Stimulated activated CD4-positive, alpha-beta T cell treated with anti-CD3 and anti-CD28 coated beads, Interleukin-1b, Interleukin-23, amount 100 ng/mL, for 1 hour (primary cell): Measurements from ENCODE around the gene KIF26A.

Source experiments
- DNase-seq, 2 donors: peaks; one replicate each; pipeline ENCODE4 v3.0.0-alpha.2; 2020; ENCODE audit warnings: low read depth in 2 of 2

The KIF26A gene

DNA sequence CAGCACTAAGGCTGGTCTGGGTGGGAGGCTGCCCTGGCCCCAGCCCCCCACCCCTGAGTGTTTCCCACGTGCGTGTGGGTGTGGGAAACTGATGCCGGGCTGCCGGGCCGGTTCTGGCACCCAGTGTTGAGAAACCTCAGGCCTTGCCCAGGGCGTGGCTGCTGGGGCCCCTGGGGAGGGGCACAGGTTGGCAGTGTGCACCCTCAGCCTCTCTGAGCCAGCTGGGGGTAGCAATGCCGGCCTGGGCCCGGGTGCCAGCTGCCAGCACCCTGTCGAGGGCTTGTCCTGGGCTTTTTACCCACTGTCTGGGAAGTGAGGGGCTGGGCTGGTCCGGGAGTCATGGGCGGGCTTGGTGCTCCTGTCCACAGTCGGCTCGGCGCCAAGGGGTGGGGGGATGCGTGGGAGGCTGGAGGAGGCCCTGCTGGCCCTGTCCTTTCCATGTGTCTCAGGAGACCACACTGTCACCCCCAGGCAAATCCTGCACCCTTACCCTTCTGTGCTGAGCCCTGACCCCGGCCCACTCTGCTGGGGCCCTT is 37.2 kb upstream of the KIF26A start:
- no peak for DNase-seq

DNA sequence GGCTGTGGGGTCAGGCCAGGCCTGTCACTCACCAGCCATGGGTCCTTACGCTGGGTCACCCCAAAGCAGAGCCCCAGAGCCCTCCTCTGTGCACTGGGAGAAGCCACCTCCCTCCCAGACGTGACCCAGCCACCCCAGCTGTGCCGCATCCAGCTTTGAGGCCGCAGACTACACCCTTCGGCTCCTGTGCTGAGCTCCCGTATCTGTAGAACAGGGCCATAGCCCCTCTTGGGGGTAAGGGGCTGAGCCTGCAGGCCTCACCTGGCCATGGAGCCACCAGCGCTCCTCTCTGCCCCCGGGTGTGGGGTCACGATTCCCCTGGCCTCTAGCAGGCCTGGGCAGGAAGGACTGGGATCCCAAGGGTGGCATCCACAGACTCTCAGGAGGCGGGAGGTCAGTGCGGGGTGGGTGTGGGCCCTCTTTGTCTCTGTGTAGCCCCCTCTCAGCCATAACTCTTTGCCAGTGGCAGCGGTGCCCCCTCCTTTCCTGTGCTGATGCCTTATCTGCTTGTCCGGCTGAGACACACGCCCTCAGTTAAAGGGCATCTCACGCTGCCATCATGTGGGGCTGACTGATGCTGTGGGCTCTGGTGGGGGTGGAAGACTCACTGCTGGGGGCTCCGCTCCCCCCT is 36.6 kb upstream of the KIF26A start:
- DNase-seq, result no peak

- no peak for DNase-seq
Measured at GRCh38 chr14:104102282-104102914, 36.0 kb upstream of the KIF26A start.

DNA sequence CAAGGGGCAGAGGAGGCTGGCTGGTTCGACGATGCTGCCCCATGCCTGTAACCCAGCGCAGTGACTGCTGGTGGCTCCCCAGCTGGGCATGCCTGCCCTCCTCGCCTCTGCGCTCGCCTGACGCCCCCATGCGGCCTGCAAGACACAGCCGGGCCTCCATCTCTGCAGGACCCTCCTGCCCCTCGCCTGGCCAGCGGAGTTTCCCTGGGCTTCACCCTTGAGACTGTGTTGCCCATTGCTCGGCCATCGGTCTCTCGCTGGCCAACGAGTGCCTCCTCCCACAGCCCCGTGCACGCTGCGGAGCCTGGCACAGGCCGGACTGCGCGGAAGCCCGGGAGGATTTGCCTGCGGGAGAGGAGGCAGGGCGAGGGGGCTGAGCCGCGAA is 35.3 kb upstream of the KIF26A start:
- DNase-seq, result no peak

GRCh38 chr14:104103446-104104075 is 34.8 kb upstream of the KIF26A start:
- DNase-seq, result no peak

DNA sequence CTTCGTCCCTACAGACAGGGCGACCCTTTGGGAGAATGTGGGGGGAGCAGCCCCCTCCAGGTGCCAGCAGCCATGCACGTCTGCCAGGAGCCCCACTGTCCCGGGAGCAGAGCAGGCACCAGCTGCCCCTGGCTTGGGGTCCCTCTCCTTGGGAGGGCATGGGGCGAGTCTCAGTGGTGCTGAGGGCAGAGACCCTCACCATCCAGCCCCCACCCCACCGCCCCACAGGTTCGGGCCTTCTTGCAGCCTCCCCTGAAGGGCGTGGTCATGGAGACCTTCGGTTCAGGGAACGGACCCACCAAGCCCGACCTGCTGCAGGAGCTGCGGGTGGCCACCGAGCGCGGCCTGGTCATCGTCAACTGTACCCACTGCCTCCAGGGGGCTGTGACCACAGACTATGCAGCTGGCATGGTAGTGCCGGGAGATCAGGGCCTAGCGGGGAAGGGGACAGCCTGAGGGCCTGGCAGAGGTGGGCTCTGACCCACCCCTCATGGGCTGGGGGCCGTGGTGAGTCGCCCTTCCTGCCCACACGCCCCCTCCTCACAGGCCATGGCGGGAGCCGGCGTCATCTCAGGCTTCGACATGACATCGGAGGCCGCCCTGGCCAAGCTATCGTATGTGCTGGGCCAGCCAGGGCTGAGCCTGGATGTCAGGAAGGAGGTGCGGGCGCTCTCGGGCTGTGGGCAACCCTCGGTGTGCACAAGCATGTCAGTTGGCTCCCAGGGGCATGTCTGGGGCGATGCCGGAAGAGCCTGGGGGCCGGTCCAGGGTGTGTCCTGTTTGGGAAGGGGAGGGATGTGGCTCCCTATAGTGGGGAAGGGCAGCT is 34.1 kb upstream of the KIF26A start:
- DNase-seq, result no peak

DNA sequence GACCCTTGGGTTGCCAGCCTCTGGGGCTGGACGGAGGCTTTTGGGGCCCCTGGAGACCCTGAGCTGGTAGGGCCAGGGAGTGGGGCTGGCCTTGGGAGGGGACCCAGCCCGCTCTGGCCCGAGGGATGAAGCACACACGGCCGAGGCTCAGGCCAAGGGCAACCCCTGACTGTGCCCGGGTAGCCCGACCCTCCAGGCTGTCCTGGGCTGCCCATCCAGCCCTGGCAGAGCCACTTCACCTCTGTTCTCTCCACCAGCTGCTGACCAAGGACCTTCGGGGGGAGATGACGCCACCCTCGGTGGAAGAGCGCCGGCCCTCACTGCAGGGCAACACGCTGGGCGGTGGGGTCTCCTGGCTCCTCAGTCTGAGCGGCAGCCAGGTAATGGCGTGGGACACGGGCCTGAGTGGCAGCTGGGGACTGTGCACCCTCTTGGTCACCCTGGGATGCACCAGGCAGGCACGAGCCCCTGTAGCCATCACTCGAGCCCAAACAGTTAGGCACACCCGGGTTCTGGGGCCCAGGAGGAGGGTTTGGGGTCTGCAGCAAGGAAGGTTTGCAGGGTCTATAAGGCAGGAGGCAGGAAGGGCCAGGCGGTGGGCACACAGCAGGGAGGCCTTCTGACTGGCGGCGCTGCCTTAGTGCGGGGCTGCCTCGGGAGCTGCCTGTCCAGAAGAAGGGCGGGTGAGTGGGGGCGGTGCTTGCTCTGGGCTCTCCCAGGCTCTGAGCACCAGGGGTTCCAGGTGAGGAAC is 33.1 kb upstream of the KIF26A start:
- DNase-seq, result no peak

DNA sequence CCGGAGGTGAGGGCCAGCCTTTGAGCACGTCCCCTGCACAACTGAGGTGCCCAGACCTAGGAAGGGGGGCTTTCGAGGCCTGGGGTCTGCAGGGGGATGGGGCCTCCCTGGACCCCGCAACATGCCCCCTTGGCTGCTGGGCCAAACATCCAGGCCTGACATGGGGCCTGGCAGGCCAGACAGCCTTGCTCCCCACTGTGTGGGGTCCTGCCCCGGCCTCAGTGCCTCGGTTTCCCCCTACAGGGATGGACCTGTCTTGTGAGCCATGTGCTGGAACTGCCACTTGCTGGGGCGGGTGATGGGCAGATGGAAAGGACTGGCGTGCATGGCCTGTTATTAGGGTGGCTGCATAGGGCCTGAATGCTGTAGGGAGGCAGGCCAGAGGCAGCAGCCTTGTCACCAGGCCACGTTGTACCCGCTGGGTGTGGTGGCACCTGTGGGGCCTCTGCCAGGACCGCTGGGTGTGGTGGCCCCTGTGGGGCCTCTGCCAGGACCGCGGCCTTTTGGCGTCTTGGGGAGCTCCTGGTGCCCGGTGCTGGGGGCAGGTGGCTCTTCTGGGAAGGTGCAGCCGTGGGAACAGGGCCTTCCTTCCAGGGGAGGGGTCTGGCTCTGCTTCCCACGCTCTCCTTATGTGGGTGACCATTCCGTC is 32.4 kb upstream of the KIF26A start:
- DNase-seq, result no peak

DNA sequence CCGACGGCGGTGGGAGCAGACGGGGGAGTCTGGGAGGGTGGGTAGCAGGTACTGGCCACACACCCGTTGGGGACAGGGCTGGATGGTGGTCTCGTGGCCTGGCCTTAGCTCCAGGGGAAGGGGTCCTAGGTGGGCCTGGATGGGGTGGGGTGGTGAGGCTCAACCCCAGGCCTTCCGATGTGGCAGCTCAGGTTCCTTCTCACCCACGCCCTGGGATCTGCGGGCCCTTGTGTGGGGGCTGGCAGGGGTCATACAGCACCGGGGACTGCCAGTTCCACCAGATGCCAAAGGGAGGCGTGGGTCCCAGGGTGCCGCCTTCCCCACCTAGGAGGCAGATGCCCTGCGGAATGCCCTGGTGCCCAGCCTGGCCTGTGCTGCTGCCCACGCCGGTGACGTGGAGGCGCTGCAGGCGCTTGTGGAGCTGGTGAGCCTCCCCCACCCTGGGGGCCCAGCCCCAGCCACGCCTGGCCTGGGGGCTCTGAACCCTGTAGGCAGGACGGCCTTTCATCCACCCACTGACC is 31.9 kb upstream of the KIF26A start:
- DNase-seq, result no peak

DNA sequence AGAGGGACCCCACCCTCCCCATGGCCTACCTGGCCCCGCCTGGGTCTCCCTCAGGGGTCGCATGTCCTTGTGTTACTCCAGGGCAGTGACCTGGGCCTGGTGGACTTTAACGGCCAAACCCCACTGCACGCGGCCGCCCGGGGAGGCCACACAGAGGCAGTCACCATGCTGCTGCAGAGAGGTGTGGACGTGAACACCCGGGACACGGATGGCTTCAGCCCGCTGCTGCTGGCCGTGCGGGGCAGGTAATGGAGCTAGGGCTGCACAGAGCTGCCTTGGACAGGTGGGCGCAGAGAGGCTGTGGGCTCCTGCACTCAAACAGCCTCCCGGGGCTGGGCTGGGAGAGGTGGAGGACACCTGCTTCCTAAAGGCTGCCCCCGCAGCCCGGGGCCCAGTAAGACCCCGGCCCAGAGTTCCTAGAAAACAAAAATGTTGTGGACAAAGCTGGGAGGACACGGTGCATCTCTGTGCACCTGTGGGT is 31.2 kb upstream of the KIF26A start:
- no peak for DNase-seq

DNA sequence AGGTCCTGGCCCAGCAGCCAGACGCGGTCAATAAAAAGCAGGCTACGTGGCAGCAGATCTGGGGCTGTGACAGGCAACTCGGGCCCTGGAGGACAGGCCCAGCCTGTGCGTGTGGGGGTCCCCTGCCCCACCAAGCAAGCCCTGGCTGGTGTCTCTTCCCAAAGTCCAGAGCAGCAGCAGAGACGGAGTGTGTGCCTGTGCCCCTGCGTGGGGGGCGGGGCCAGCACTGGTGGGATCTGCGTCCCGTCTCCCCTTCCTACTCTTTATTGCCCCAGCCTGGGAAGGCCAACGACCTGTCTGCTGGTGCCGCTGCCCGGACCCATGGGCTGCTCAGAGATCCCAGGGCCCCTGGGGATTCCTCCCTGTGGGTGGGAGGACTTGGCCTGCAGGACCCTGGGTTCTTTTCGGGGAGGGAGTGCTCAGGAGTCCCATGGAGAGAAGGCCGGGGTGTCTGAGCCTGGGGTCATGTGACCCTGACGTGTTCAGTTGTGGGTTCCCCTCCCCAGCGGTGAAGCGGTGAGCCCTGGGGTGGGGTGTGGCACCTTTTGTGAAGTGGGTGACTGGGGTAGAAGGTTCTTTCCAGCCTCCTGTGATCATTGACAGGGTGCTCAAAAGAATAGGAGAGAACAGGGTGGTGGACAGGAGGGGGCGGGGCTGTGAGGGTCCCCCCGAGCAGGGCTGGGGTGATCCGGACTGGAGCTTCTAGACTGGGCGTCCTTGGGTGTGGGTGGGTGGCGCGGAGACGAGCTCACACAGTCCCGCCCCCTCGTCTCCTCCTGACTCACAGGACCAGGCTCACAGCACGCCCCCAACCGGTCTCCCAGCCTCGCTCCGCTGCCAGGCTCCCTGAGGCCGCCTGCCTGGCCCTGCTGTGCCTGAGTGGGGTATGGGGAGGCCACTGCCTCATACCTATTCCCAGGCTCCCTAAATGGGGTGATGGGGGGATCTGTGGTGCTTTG is 30.5 kb upstream of the KIF26A start:
- no peak for DNase-seq

DNA sequence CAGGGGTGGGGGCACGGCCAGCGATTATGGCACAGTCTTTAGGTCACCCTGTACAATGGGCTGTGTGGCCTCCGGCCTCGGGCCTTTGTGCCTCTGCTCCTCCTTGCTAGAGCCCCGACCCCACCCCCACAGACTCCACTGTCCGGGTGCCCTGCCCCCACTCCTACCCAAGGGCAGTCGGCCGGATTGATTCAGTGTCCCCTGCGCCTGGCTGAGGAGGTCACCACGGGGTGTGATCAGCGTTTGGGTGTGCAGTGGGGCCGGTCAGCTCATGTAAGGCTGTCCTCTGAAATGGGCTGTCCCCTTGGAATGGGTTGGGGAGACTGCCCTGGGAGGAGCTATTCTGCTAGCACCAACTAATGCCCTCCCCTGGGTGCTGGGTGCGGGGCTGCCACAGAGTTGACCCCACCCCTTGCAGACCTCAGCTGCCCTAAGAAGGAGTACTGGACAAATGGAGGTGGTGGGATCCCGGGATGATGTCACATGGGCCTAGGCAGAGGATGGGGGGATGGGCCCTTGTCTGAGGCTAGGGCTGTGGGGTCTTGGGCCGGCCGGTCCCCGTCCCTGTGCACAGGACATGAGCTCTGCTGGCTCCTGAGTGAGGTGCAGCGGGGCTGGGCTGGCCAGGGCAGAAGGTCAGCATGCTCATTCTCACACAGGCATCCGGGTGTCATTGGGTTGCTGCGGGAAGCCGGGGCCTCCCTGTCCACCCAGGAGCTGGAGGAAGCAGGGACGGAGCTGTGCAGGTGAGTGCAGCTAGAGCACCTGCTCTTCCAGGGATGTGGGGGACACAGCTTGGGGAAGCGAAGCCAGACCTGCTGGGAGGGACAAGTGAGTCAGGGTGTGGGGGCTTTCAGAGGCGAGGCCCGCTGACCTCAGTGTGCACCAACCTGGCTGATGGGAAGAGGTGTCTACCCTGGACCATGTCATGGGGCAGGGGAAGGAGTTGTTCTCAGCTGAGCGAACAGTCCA is 29.5 kb upstream of the KIF26A start:
- no peak for DNase-seq

- DNase-seq, result no peak
Measured at GRCh38 chr14:104109731-104110361, 28.5 kb upstream of the KIF26A start.

GRCh38 chr14:104110491-104111209 is 27.7 kb upstream of the KIF26A start:
- DNase-seq, result no peak

- no peak for DNase-seq
Measured at GRCh38 chr14:104111301-104112112, 26.9 kb upstream of the KIF26A start.

DNA sequence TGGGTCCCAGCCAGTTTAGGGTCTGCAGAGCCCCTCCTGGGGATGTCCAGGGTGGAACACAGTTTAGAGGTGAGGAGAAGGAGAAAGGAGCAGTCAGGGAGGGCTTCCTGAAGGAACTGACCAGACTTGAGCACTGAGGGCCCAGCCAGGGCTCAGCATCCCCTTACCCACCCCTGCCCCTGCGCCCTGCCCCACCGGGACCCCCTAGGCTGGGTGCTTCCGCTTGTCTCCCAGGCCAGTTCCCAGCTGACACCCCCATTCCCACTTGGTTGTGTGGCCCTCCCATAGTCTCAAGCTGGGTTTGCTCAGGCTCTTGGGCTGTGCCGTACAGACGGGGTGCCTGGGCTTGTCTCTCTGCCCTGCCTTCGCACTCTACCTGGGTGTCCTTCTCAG is 26.3 kb upstream of the KIF26A start:
- no peak for DNase-seq
